ENCODE measurements around the gene CHN1. TPM values are rescaled to one million over a fixed set of nuclear protein-coding genes. Genes with fewer than 3 reads are reported as not detected.

Gene CHN1
- polyA plus RNA-seq, 1 donor (not counting 4 experiments of a cell fraction or from before 2014, with no cell fraction given) = 2.3 TPM

GRCh38 chr2:174765576-174765975 is 239.6 kb downstream of the CHN1 start:
- Histone ChIP-seq H3K4me2 (ENCODE audit: control insufficient read depth, extremely low read depth, insufficient read depth, low read depth, low read length) (no peak overlapping the region), H3K9me1 (ENCODE audit: control insufficient read depth, extremely low read depth, insufficient read depth, low read length) (no peaks in the 10 kb centered on the region), H3K9ac (ENCODE audit: control insufficient read depth, extremely low read depth, insufficient read depth, low read length) (no peak overlapping the region), H4K20me1 (ENCODE audit: control insufficient read depth, extremely low read depth, insufficient read depth, low read length) (no peaks in the 10 kb centered on the region), H3K27ac (ENCODE audit: control insufficient read depth, insufficient read depth, low read length) (no peak overlapping the region), H3K79me2 (ENCODE audit: control insufficient read depth, insufficient read depth, low read length) (no peaks in the 10 kb centered on the region), H3K4me1 (ENCODE audit: control insufficient read depth, extremely low read depth, insufficient read depth, low read length) (no peaks in the 10 kb centered on the region), H2AFZ (ENCODE audit: control insufficient read depth, low read length) (no peak overlapping the region), H3K4me3 (ENCODE audit: control insufficient read depth in 2 of 3, extremely low read depth in 1 of 3, insufficient read depth in 2 of 3, low read depth in 1 of 3, low read length in 3 of 3) (no peak overlapping the region), H3K36me3 (ENCODE audit: control insufficient read depth in 2 of 2, extremely low read depth in 1 of 2, insufficient read depth in 2 of 2, low read length in 2 of 2) (no peaks in the 10 kb centered on the region), H3K27me3 (ENCODE audit: control insufficient read depth, extremely low read depth, insufficient read depth, low read length) (peaks cover 4% of the 10 kb centered on the region), H3K9me3 (ENCODE audit: control insufficient read depth, low read depth, low read length) (no peaks in the 10 kb centered on the region)
- dilution Hi-C loops (cut with MboI; ENCODE audit: extremely low pct_ligation_motif_present, low sequenced_read_pairs) = loop anchor here (25.0 kb wide), 1 partner anchor 197 kb away; no protein-coding TSS in a partner anchor
- TF ChIP-seq EZH2 (IDR thresholded peaks at IDR 0.05; ENCODE audit: low read length) = no peak
- DNase-seq (ENCODE audit: low read depth, low spot score) (no peak), FAIRE-seq (no peak)

GRCh38 chr2:174764280-174765255 is 240.6 kb downstream of the CHN1 start, which contains the start of gene CHRNA1:
Gene CHRNA1, minus strand, starts transcription at chr2:174764472. Its CDS starts 78 bp downstream, at chr2:174764394.
- FAIRE-seq (no peak), DNase-seq (ENCODE audit: low read depth, low spot score) (no peak)
- no peak within 1 kb of the TSS for H3K4me2 ChIP-seq (ENCODE audit: control insufficient read depth, extremely low read depth, insufficient read depth, low read depth, low read length)
- no peaks in the 10 kb centered on the region for H3K79me2 ChIP-seq (ENCODE audit: control insufficient read depth, insufficient read depth, low read length)
- no peaks in the 10 kb centered on the region for H3K4me1 ChIP-seq (ENCODE audit: control insufficient read depth, extremely low read depth, insufficient read depth, low read length)
- H4K20me1 ChIP-seq (ENCODE audit: control insufficient read depth, extremely low read depth, insufficient read depth, low read length) = no peaks in the 10 kb centered on the region
- dilution Hi-C loops (cut with MboI; ENCODE audit: extremely low pct_ligation_motif_present, low sequenced_read_pairs) = loop anchor here (25.0 kb wide), 1 partner anchor 198 kb away; no protein-coding TSS in a partner anchor
- H3K9me1 ChIP-seq (ENCODE audit: control insufficient read depth, extremely low read depth, insufficient read depth, low read length) = no peaks in the 10 kb centered on the region
- no peak within 1 kb of the TSS for H3K27ac ChIP-seq (ENCODE audit: control insufficient read depth, insufficient read depth, low read length)
- H3K9me3 ChIP-seq (ENCODE audit: control insufficient read depth, low read depth, low read length) = no peaks in the 10 kb centered on the region
- TF ChIP-seq EZH2 (IDR thresholded peaks at IDR 0.05; ENCODE audit: low read length) = no peak
- TF ChIP-seq CTCF (optimal IDR thresholded peaks at IDR 0.05 in 1 of 3, IDR thresholded peaks at IDR 0.05 in 1 of 3, conservative IDR thresholded peaks at IDR 0.05 in 1 of 3; ENCODE audit: extremely low read depth in 1 of 3, insufficient read depth in 2 of 3, low read length in 3 of 3) = no peak
- no peak within 1 kb of the TSS for H3K4me3 ChIP-seq (ENCODE audit: control insufficient read depth in 2 of 3, extremely low read depth in 1 of 3, insufficient read depth in 2 of 3, low read depth in 1 of 3, low read length in 3 of 3)
- H2AFZ ChIP-seq (ENCODE audit: control insufficient read depth, low read length) = no peak within 1 kb of the TSS
- H3K36me3 ChIP-seq (ENCODE audit: control insufficient read depth in 2 of 2, extremely low read depth in 1 of 2, insufficient read depth in 2 of 2, low read length in 2 of 2) = no peaks in the 10 kb centered on the region
- H3K27me3 ChIP-seq (ENCODE audit: control insufficient read depth, extremely low read depth, insufficient read depth, low read length) = peaks cover 4% of the 10 kb centered on the region
- no peak within 1 kb of the TSS for H3K9ac ChIP-seq (ENCODE audit: control insufficient read depth, extremely low read depth, insufficient read depth, low read length)
